Esophagus muscularis mucosa (tissue), 4 donors: ENCODE results near the gene ANKRD33.

ENCODE experiments used
- EP300 ChIP-seq: sonication (generic); formaldehyde crosslinking; IDR thresholded peaks from one replicate; pipeline ENCODE4 v1.6.1; 2017; ENCODE audit warnings: antibody characterized with exemption
- POLR2A ChIP-seq: fragments of 450-650 bp; IDR thresholded peaks from one replicate; pipeline ENCODE4 v1.6.1; 2017; ENCODE audit warnings: antibody characterized with exemption, moderate library complexity, mild to moderate bottlenecking, low read depth
- POLR2AphosphoS5 ChIP-seq, 2 donors: sonication (generic); formaldehyde crosslinking; IDR thresholded peaks; one replicate each; pipeline ENCODE4 v1.6.1; 2017; ENCODE audit warnings: antibody characterized with exemption in 2 of 2
- TF ChIP-seq, protein P1 (sequence below), 3 experiments: fragments of 200-600 bp in 2 of 3; fragments of 450-650 bp in 1 of 3; sonication (generic) in 2 of 3; IDR thresholded peaks; one replicate each; pipeline ENCODE4 v1.5.1; 2017 to 2019; ENCODE audit warnings: antibody characterized with exemption in 3 of 3, mild to moderate bottlenecking in 2 of 3, moderate library complexity in 1 of 3

DNA sequence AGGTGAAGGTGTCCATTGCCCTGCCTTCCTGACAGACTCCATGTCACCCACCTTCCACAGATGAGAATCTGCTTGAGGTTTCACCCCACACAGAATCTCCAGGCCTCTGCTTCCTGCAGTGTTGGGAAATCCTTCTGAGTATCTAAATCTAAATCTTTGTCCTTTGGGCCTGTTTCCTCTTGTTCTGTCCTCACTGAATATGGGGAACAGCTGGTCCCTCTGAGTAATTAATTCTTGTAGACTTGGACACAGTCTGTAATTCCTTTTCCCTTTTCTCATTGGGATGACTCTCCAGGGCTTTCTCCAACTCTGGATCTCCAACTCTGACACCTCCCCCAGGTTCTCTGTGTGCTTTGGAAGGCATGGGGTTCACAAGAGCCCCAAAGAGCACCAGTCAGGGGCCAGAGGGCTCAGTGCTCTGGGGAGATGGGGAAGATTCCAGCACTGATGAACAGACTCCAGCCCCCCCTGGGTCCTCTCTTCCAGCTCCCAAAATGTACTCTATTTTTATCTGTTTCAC lies 17.1 kb downstream of the ANKRD33 start:
- TF ChIP-seq, protein P1, sequence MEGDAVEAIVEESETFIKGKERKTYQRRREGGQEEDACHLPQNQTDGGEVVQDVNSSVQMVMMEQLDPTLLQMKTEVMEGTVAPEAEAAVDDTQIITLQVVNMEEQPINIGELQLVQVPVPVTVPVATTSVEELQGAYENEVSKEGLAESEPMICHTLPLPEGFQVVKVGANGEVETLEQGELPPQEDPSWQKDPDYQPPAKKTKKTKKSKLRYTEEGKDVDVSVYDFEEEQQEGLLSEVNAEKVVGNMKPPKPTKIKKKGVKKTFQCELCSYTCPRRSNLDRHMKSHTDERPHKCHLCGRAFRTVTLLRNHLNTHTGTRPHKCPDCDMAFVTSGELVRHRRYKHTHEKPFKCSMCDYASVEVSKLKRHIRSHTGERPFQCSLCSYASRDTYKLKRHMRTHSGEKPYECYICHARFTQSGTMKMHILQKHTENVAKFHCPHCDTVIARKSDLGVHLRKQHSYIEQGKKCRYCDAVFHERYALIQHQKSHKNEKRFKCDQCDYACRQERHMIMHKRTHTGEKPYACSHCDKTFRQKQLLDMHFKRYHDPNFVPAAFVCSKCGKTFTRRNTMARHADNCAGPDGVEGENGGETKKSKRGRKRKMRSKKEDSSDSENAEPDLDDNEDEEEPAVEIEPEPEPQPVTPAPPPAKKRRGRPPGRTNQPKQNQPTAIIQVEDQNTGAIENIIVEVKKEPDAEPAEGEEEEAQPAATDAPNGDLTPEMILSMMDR (IDR thresholded peaks at IDR 0.05), result no peak
- TF ChIP-seq POLR2AphosphoS5 (IDR thresholded peaks at IDR 0.05), result peak in 1 of 2 donors; percentile 3
- no peak for TF ChIP-seq POLR2A
- TF ChIP-seq EP300, result no peak
